GM08714 (cell line): ENCODE data around the gene RIN3.
A peak's percentile ranks its signal among the peaks of the same experiment; 100 is the strongest.

Experiments
- H3K4me3 ChIP-seq: fragments of 200-500 bp; sonication (Bioruptor generic); 2 replicates; pipeline ENCODE4 v1.5.1; 2014; ENCODE audit warnings: mild to moderate bottlenecking, low read length, inconsistent platforms
- ZNF274 ChIP-seq: IDR thresholded peaks from 2 replicates; pipeline ENCODE4 v1.6.1; 2012; ENCODE audit warnings: mild to moderate bottlenecking, low read depth, low read length

Gene RIN3

GRCh38 chr14:92540472-92541048, 27.0 kb downstream of the RIN3 start:
- no peak overlapping the region; the same call in 1 of the 2 replicates for H3K4me3 ChIP-seq
- no peak for TF ChIP-seq ZNF274

- TF ChIP-seq ZNF274 = no peak
- no peak overlapping the region for H3K4me3 ChIP-seq
Observed at GRCh38 chr14:92542766-92543554, 29.4 kb downstream of the RIN3 start.

GRCh38 chr14:92544051-92544720, 30.6 kb downstream of the RIN3 start:
- no peak overlapping the region for H3K4me3 ChIP-seq

GRCh38 chr14:92546347-92547053, 32.9 kb downstream of the RIN3 start:
- no peak for TF ChIP-seq ZNF274
- no peak overlapping the region for H3K4me3 ChIP-seq

More at GRCh38 chr14:92544051-92544720, 30.6 kb downstream of the RIN3 start:
- no peak for TF ChIP-seq ZNF274

- no peak overlapping the region for H3K4me3 ChIP-seq
Observed at GRCh38 chr14:92549105-92549858, 35.7 kb downstream of the RIN3 start.

GRCh38 chr14:92549859-92550230, 36.3 kb downstream of the RIN3 start:
- H3K4me3 ChIP-seq = no peak overlapping the region
- TF ChIP-seq ZNF274 = no peak

More at GRCh38 chr14:92549105-92549858, 35.7 kb downstream of the RIN3 start:
- no peak for TF ChIP-seq ZNF274

- peak overlapping the region; percentile 37; the same call in 1 of the 2 replicates for H3K4me3 ChIP-seq
- TF ChIP-seq ZNF274 = no peak
Observed at GRCh38 chr14:92551044-92551841, 37.7 kb downstream of the RIN3 start.

GRCh38 chr14:92552066-92552465, 38.5 kb downstream of the RIN3 start:
- TF ChIP-seq ZNF274 = no peak
- H3K4me3 ChIP-seq = no peak overlapping the region; the same call in 1 of the 2 replicates

GRCh38 chr14:92553438-92553837, 39.9 kb downstream of the RIN3 start:
- TF ChIP-seq ZNF274 = no peak
- no peak overlapping the region for H3K4me3 ChIP-seq

- H3K4me3 ChIP-seq = no peak overlapping the region
- TF ChIP-seq ZNF274 = no peak
Observed at GRCh38 chr14:92555465-92556111, 42.0 kb downstream of the RIN3 start.

- TF ChIP-seq ZNF274 = no peak
Observed at GRCh38 chr14:92556255-92556741, 42.7 kb downstream of the RIN3 start.

GRCh38 chr14:92556863-92557543, 43.4 kb downstream of the RIN3 start:
- no peak overlapping the region for H3K4me3 ChIP-seq
- TF ChIP-seq ZNF274 = no peak

More at GRCh38 chr14:92556255-92556741, 42.7 kb downstream of the RIN3 start:
- no peak overlapping the region for H3K4me3 ChIP-seq
